ENCODE data around the gene TAF3. TPM values are rescaled to one million over a fixed set of nuclear protein-coding genes. Genes with fewer than 3 reads are reported as not detected.

The TAF3 gene
- total RNA-seq, 1 donor from 2014 or later = 11.8 TPM

- no peak overlapping the region for H3K27ac Mint-ChIP-seq (ENCODE audit: unreplicated experiment)
These were observed 78.0 kb downstream of the TAF3 start for GRCh38 chr10:7896297-7896696.

GRCh38 chr10:7901256-7901655 is 83.0 kb downstream of the TAF3 start:
- Mint-ChIP-seq H3K4me3 (no peak overlapping the region), H3K27me3 (ENCODE audit: low read depth) (no peaks in the 10 kb centered on the region), H3K36me3 (ENCODE audit: low read depth) (peaks cover 24% of the 10 kb centered on the region), H3K9me3 (no peaks in the 10 kb centered on the region), H3K27ac (ENCODE audit: unreplicated experiment) (no peak overlapping the region), H3K4me1 (no peaks in the 10 kb centered on the region)
- no peak for DNase-seq (ENCODE audit: low read depth, low spot score)
- TF ChIP-seq CTCF (conservative IDR thresholded peaks at IDR 0.05) = no peak

More at GRCh38 chr10:7896297-7896696, 78.0 kb downstream of the TAF3 start:
- Mint-ChIP-seq H3K9me3 (no peaks in the 10 kb centered on the region), H3K4me1 (no peaks in the 10 kb centered on the region), H3K27me3 (ENCODE audit: low read depth) (no peaks in the 10 kb centered on the region), H3K36me3 (ENCODE audit: low read depth) (peaks cover 27% of the 10 kb centered on the region), H3K4me3 (no peak overlapping the region)
- DNase-seq (ENCODE audit: low read depth, low spot score) = no peak
- no peak for TF ChIP-seq CTCF (conservative IDR thresholded peaks at IDR 0.05)

- H3K36me3 Mint-ChIP-seq (ENCODE audit: low read depth) = peaks cover 13% of the 10 kb centered on the region
- DNase-seq (ENCODE audit: low read depth, low spot score) = no peak
- H3K27me3 Mint-ChIP-seq (ENCODE audit: low read depth) = no peaks in the 10 kb centered on the region
- no peak overlapping the region for H3K27ac Mint-ChIP-seq (ENCODE audit: unreplicated experiment)
- no peaks in the 10 kb centered on the region for H3K9me3 Mint-ChIP-seq
- H3K4me1 Mint-ChIP-seq = no peaks in the 10 kb centered on the region
- no peak overlapping the region for H3K4me3 Mint-ChIP-seq
- TF ChIP-seq CTCF (conservative IDR thresholded peaks at IDR 0.05) = no peak
These were observed 84.1 kb downstream of the TAF3 start for GRCh38 chr10:7902413-7902812.

- no peak overlapping the region for H3K4me3 Mint-ChIP-seq
- H3K27ac Mint-ChIP-seq (ENCODE audit: unreplicated experiment) = no peak overlapping the region
- DNase-seq (ENCODE audit: low read depth, low spot score) = no peak
- H3K27me3 Mint-ChIP-seq (ENCODE audit: low read depth) = no peaks in the 10 kb centered on the region
- no peaks in the 10 kb centered on the region for H3K4me1 Mint-ChIP-seq
- no peaks in the 10 kb centered on the region for H3K9me3 Mint-ChIP-seq
- peaks cover 7% of the 10 kb centered on the region for H3K36me3 Mint-ChIP-seq (ENCODE audit: low read depth)
- no peak for TF ChIP-seq CTCF (conservative IDR thresholded peaks at IDR 0.05)
These were observed 85.5 kb downstream of the TAF3 start for GRCh38 chr10:7903851-7904250.

GRCh38 chr10:7906128-7906527 is 87.8 kb downstream of the TAF3 start:
- Mint-ChIP-seq H3K4me3 (no peak overlapping the region), H3K27me3 (ENCODE audit: low read depth) (no peaks in the 10 kb centered on the region), H3K9me3 (no peaks in the 10 kb centered on the region), H3K27ac (ENCODE audit: unreplicated experiment) (no peak overlapping the region), H3K4me1 (no peaks in the 10 kb centered on the region), H3K36me3 (ENCODE audit: low read depth) (peaks cover 3% of the 10 kb centered on the region)
- no peak for DNase-seq (ENCODE audit: low read depth, low spot score)
- TF ChIP-seq CTCF (conservative IDR thresholded peaks at IDR 0.05) = no peak
